ENCODE data around the gene PIEZO2.

GRCh38 chr18:10894501-10894900 is 254.9 kb downstream of the PIEZO2 start:
- no peak for TF ChIP-seq CTCF (IDR thresholded peaks at IDR 0.05)
- no peak for TF ChIP-seq POLR2A (IDR thresholded peaks at IDR 0.05)

All from heart left ventricle (tissue), 13 donors.